ENCODE results near the gene DLG3. TPM values are rescaled to one million over a fixed set of nuclear protein-coding genes. Genes with fewer than 3 reads are reported as not detected.

DLG3 gene
- total RNA-seq, 1 donor from 2014 or later: 76.7 TPM

DNA sequence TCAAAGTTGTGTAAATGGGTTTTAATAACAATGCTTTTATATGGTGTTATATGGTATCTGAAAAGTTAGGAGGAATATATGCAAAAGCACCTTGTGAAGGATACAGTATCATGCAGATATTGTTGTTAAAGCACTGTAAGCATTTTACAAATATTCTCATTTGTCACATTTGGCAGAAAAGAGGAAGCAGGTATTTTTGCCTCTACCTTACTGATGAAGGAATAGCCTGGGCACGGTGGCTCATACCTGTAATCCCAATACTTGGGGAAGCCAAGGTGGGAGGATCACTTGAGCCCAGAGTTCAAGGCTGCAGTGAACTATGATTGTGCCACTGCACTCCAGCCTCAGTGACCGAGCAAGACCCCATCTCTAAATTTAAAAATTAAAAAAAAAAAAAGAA lies 33.7 kb upstream of the DLG3 start:
- Mint-ChIP-seq H3K36me3 (ENCODE audit: unreplicated experiment) (no peaks in the 10 kb centered on the region), H3K9me3 (ENCODE audit: unreplicated experiment) (no peaks in the 10 kb centered on the region)
- no peak for DNase-seq

DNA sequence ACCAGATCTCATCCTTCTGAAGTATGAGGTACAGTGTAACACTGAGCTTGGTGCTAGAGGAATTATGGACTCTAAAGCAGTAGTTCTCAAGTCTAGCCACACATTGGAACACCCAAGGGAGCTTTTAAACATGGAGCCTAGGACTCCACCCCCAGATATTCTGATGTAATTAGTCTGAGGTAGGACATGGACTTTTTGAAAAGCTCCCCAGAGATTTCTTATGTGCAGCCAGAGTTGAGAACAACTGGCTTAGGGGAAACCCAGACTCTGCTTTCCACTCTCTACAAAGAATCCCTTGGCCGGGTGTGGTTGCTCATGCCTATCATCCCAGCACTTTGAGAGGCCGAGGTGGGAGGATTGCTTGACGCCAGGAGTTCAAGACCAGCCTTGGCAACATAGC lies 33.2 kb upstream of the DLG3 start:
- Mint-ChIP-seq H3K27ac (ENCODE audit: unreplicated experiment) (no peak overlapping the region), H3K4me1 (ENCODE audit: low read depth, unreplicated experiment) (no peaks in the 10 kb centered on the region), H3K36me3 (ENCODE audit: unreplicated experiment) (no peaks in the 10 kb centered on the region), H3K9me3 (ENCODE audit: unreplicated experiment) (no peaks in the 10 kb centered on the region), H3K4me3 (ENCODE audit: unreplicated experiment) (no peak overlapping the region), H3K27me3 (ENCODE audit: unreplicated experiment) (no peaks in the 10 kb centered on the region)
- TF ChIP-seq, protein P1, sequence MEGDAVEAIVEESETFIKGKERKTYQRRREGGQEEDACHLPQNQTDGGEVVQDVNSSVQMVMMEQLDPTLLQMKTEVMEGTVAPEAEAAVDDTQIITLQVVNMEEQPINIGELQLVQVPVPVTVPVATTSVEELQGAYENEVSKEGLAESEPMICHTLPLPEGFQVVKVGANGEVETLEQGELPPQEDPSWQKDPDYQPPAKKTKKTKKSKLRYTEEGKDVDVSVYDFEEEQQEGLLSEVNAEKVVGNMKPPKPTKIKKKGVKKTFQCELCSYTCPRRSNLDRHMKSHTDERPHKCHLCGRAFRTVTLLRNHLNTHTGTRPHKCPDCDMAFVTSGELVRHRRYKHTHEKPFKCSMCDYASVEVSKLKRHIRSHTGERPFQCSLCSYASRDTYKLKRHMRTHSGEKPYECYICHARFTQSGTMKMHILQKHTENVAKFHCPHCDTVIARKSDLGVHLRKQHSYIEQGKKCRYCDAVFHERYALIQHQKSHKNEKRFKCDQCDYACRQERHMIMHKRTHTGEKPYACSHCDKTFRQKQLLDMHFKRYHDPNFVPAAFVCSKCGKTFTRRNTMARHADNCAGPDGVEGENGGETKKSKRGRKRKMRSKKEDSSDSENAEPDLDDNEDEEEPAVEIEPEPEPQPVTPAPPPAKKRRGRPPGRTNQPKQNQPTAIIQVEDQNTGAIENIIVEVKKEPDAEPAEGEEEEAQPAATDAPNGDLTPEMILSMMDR (IDR thresholded peaks at IDR 0.05; ENCODE audit: partially characterized antibody, unreplicated experiment): no peak
- DNase-seq: no peak

More for the DNA sequence above, 33.7 kb upstream of the DLG3 start:
- Mint-ChIP-seq H3K4me1 (ENCODE audit: low read depth, unreplicated experiment) (no peaks in the 10 kb centered on the region), H3K4me3 (ENCODE audit: unreplicated experiment) (no peak overlapping the region), H3K27ac (ENCODE audit: unreplicated experiment) (no peak overlapping the region), H3K27me3 (ENCODE audit: unreplicated experiment) (no peaks in the 10 kb centered on the region)
- TF ChIP-seq, protein P1 (IDR thresholded peaks at IDR 0.05; ENCODE audit: partially characterized antibody, unreplicated experiment): no peak

DNA sequence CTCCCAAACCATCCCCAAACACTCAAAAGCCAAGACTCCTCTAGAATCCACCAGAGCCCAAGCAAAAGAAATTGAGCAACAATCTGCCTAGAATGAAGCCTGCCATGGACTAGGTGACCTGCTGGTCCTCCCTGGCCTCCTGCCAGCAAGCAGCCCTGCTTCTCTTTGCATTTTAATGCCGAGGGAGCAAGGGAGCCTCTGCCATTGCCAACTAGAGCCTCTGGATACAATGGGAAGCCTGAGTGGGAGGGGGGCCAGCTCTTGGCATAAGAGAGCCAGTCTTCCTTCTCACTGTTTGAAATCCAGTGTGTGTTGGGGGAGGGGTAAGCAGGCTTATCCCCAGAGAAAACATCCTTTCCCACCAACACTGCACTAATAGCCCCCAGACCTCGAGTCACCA lies 23.0 kb upstream of the DLG3 start:
- no peaks in the 10 kb centered on the region for H3K36me3 Mint-ChIP-seq (ENCODE audit: unreplicated experiment)
- DNase-seq: no peak
- H3K4me1 Mint-ChIP-seq (ENCODE audit: low read depth, unreplicated experiment): no peaks in the 10 kb centered on the region
- TF ChIP-seq, protein P1 (IDR thresholded peaks at IDR 0.05; ENCODE audit: partially characterized antibody, unreplicated experiment): no peak
- H3K4me3 Mint-ChIP-seq (ENCODE audit: unreplicated experiment): no peak overlapping the region
- no peaks in the 10 kb centered on the region for H3K9me3 Mint-ChIP-seq (ENCODE audit: unreplicated experiment)
- H3K27me3 Mint-ChIP-seq (ENCODE audit: unreplicated experiment): no peaks in the 10 kb centered on the region
- H3K27ac Mint-ChIP-seq (ENCODE audit: unreplicated experiment): no peak overlapping the region

DNA sequence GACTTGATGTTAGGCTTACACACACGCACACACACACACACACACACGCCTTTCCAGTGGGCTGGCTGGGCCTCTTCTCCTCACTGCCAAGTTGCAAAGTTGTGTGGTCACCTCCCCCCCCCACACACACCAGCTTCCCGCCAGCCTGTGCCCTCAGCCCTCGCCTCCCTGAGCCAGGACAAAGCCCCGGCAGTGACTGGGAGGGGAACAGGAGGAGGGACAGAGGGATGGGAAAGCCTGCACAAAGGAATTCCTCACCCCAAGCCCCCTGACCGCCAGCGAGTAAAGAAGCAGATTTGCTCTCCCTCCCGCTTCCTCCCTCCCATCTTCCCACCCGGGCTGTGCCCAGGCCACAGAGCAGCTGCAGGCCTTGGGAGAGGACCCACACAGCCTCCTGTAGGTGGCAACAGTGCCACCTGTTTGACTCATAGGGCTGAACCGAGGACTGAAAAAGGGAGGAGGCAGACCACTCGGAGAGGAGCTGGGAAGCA lies 21.7 kb upstream of the DLG3 start, which contains the start of gene GDPD2:
TSS of gene GDPD2 (plus strand) at position 464 of the 491 bp plus-strand sequence. CDS start 1,671 bp downstream, outside the sequence.
- no peak within 1 kb of the TSS for H3K27ac Mint-ChIP-seq (ENCODE audit: unreplicated experiment)
- H3K36me3 Mint-ChIP-seq (ENCODE audit: unreplicated experiment): no peaks in the 10 kb centered on the region
- no peaks in the 10 kb centered on the region for H3K27me3 Mint-ChIP-seq (ENCODE audit: unreplicated experiment)
- DNase-seq: no peak
- no peaks in the 10 kb centered on the region for H3K9me3 Mint-ChIP-seq (ENCODE audit: unreplicated experiment)
- TF ChIP-seq, protein P1 (IDR thresholded peaks at IDR 0.05; ENCODE audit: partially characterized antibody, unreplicated experiment): no peak
- no peak within 1 kb of the TSS for H3K4me3 Mint-ChIP-seq (ENCODE audit: unreplicated experiment)
- H3K4me1 Mint-ChIP-seq (ENCODE audit: low read depth, unreplicated experiment): no peaks in the 10 kb centered on the region

DNA sequence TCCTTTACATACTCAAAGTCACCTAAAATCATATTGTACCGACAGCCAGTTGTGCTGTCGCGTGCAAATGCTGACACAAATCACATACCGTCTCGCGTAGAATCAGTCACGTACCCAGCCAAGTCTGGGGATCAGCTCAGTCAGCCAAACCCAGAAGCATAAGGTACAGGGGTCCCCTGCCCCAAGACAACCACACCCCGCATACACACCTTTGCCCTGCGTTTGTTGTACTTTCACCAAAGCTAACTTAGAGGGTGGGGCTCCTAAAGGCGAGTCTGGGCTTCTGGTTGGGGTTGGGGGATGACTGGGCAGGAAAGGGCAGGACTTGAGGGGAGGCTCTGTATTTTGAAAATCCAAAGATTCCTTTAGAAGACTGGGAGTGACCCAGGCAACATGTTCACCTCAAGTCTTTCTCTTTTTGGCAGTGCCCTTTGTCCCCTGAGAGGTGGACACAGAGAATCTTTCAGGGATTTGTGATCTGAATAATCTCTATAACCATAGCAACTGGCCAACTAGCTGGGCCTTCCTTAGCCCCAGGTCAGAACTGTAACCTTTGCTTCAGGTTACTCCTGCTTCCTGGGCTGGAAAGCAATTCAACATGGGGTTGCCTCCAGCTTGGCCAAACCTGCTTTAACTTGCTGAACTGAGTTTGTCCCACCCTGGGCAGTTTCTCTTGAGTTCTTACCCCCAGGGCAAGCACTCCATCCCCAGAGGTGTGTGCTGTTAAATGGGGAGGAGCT lies 20.5 kb upstream of the DLG3 start:
- Mint-ChIP-seq H3K36me3 (ENCODE audit: unreplicated experiment) (no peaks in the 10 kb centered on the region), H3K27me3 (ENCODE audit: unreplicated experiment) (peaks cover 2% of the 10 kb centered on the region), H3K27ac (ENCODE audit: unreplicated experiment) (no peak overlapping the region), H3K9me3 (ENCODE audit: unreplicated experiment) (no peaks in the 10 kb centered on the region), H3K4me1 (ENCODE audit: low read depth, unreplicated experiment) (no peaks in the 10 kb centered on the region), H3K4me3 (ENCODE audit: unreplicated experiment) (no peak overlapping the region)
- TF ChIP-seq, protein P1 (IDR thresholded peaks at IDR 0.05; ENCODE audit: partially characterized antibody, unreplicated experiment): no peak
- no peak for DNase-seq

All from glutamatergic neuron (in vitro differentiated cells).